Measurements from ENCODE around the gene MTX2. TPM values are rescaled to one million over a fixed set of nuclear protein-coding genes. Genes with fewer than 3 reads are reported as not detected.

MTX2 gene
- total and polyA plus RNA-seq, 9 of the 15 experiments (the other 6 are each of a cell fraction or from before 2014, with no cell fraction given) = 38.1 to 170 (median 88.0) TPM

DNA sequence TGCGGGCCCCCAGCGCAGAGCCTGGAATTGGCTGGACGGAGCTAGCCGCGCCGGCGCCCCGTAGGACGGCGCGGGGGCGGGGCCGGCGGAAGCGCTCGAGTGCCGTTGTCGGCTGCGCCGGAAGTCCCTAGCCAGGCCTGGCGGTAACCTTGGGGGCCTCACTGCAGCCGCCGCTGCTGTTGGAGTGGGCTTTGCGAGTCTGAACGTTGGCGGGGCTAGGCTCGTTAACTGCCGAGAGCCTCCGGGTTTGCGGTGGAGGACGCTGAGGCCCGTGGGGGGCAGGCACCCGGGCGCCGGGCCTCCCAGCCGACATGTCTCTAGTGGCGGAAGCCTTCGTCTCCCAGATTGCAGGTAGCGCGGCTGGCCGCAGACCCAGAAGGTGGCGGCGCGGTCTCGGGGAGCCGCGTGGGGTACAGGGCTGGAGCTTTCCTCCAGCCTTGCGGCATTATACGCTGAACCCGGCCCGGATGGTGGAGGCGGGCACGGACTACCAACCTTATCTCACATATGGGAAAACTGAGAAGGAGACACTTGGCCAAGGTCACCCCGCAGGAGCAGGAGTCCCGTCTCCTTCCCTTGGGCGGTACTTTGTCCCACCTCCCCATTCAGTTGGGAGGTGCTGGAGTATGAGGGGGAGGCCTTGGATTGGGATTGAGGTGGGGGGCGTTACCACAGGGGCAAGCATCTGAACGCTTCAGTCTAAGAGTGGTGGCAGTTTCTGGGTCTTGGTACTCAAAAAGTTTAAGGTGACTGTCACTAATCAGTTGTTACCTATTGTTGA lies at the start of gene MTX2 (continued):
- TF ChIP-seq E4F1 (CRISPR knock-in tag; IDR thresholded peaks at IDR 0.05; ENCODE audit: borderline replicate concordance) (no peak), MEF2D (tag; conservative IDR thresholded peaks at IDR 0.05; ENCODE audit: low read depth) (no peak), GATAD2B (IDR thresholded peaks at IDR 0.05; ENCODE audit: borderline replicate concordance) (no peak), ZNF75A (CRISPR knock-in tag; IDR thresholded peaks at IDR 0.05) (no peak), CEBPZ (IDR thresholded peaks at IDR 0.05; ENCODE audit: borderline replicate concordance, low read depth, low read length) (no peak), ZNF165 (CRISPR knock-in tag; IDR thresholded peaks at IDR 0.05; ENCODE audit: borderline replicate concordance) (no peak), BRD4 (IDR thresholded peaks at IDR 0.05) (0 out of 2 replicates have a peak, but pooled peaks have one; percentile 85), GABPB1 (CRISPR knock-in tag; IDR thresholded peaks at IDR 0.05) (peak; percentile 93), ZFP30 (CRISPR knock-in tag; IDR thresholded peaks at IDR 0.05; ENCODE audit: borderline replicate concordance) (no peak), DDX20 (tag; IDR thresholded peaks at IDR 0.05; ENCODE audit: low read depth) (no peak), THRA (IDR thresholded peaks at IDR 0.05) (no peak), HSF4 (CRISPR knock-in tag; IDR thresholded peaks at IDR 0.05; ENCODE audit: borderline replicate concordance) (no peak), SNIP1 (IDR thresholded peaks at IDR 0.05; ENCODE audit: low read depth) (no peak), JUNB (CRISPR knock-in tag; conservative IDR thresholded peaks at IDR 0.05) (no peak), ILF3 (IDR thresholded peaks at IDR 0.05; ENCODE audit: borderline replicate concordance) (no peak; the same call in 1 of the 2 replicates), FOXM1 (IDR thresholded peaks at IDR 0.05; ENCODE audit: low read depth) (no peak), FOXM1 (CRISPR knock-in tag; IDR thresholded peaks at IDR 0.05; ENCODE audit: low read depth) (no peak), L3MBTL2 (IDR thresholded peaks at IDR 0.05) (peak; percentile 81)
- TF ChIP-seq, protein P1, sequence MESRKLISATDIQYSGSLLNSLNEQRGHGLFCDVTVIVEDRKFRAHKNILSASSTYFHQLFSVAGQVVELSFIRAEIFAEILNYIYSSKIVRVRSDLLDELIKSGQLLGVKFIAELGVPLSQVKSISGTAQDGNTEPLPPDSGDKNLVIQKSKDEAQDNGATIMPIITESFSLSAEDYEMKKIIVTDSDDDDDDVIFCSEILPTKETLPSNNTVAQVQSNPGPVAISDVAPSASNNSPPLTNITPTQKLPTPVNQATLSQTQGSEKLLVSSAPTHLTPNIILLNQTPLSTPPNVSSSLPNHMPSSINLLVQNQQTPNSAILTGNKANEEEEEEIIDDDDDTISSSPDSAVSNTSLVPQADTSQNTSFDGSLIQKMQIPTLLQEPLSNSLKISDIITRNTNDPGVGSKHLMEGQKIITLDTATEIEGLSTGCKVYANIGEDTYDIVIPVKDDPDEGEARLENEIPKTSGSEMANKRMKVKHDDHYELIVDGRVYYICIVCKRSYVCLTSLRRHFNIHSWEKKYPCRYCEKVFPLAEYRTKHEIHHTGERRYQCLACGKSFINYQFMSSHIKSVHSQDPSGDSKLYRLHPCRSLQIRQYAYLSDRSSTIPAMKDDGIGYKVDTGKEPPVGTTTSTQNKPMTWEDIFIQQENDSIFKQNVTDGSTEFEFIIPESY (CRISPR knock-in tag; IDR thresholded peaks at IDR 0.05) = peak; percentile 44; the same call in 1 of the 2 replicates

All from K562 (cell line).